HG03196 (cell line): ENCODE data around the gene TCF7.
A peak's percentile ranks its signal among the peaks of the same experiment; 100 is the strongest.

Experiments
- ATAC-seq: cut with Tn5 transposase; IDR thresholded peaks from one replicate; pipeline ENCODE4 v1.9.1; 2021; ENCODE audit not compliant: unreplicated experiment

Gene TCF7

GRCh38 chr5:134113902-134114875, at the start of gene TCF7:
TSS of gene TCF7 (plus strand) at chr5:134114681. CDS start at chr5:134114907, 226 bp downstream.
- ATAC-seq = peak; percentile 60

DNA sequence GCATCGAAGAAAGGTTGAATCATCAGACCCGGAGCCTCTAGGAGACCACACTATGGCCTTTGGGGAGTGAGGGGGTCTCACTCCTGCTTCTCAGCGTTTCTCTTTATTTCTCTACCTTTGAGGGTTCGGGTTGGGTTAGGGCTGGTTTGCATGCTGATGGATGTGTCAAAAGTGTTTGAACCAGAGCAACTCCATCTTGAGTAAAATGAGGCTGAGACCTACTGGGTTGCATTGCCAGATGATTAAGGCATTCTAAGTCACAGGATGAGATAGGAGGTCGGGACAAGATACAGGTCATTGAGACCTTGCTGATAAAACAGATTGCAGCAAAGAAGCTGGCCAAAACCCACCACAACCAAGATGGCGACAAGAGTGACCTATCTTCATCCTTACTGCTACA, 44.9 kb upstream of the TCF7 start:
- ATAC-seq = no peak

DNA sequence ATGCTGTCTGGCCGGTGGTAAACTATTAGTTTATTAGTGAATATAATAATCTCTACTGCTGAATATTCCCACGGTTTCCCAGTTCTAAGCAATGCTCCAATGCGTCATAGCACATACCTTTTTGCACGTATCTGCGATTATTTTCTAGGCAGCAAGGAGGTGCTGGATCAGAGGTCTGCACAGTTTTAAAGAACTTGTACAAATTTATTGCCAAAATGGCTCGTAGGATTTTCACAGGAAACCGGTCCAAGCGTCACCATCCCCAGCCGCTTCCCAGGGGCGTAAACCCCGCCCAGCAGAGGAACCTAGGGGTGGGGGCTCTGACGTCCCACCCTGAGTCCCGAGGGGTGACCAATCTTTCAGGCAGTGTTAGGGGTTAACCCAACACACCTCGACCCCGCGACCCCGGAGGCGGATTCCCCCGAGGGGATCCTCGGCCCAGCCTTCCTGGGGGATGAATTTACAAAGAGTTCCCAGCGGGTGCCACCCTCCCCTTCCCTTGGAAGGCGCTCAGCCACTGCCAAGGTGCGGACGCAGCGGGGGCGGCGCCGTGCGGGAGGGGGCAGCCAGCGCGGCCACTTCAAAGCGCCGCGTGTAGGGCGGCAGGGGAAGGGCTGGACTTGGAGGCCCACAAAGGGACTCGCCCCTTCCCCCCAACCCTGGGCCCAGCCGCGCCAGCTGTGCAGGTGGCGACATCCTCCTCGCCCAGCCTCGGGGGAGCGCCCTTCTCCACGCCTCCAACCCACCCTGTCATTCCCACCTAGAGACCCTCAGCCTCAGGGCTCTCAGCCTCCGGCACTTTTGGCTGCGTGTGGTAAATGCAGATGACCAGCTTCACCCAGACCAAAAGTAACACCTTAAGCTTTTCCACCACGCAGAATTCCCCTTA, 43.5 kb upstream of the TCF7 start:
- peak; percentile 43 for ATAC-seq

DNA sequence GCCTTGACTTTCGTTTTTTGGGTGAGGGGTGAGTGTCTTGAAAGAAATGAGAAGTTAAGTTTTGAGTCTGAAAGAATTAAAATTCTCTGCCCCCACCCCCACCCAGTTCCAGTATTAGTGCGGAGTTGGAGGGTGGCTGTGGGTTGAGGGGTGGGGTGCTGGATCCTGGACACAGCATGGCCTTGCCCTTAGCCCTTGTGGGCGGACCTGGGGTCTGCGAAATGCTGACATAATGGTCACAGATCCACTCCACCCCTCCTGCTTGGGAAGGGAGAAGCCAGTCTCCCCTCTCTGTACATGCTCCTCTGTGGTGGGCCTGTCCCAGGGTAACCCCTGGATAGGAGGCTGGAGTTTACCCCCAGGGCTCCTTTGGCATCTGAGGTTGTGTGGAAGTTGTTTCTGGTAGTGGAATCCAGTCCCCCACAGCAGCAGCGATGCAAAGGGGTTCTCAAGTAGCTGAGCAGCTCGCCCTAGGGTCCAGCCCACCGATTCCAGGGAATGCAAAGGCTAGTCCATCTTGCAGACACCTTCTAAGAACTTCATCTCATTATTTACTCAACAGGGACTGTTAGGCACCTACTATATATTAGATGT, 42.8 kb upstream of the TCF7 start:
- no peak for ATAC-seq

DNA sequence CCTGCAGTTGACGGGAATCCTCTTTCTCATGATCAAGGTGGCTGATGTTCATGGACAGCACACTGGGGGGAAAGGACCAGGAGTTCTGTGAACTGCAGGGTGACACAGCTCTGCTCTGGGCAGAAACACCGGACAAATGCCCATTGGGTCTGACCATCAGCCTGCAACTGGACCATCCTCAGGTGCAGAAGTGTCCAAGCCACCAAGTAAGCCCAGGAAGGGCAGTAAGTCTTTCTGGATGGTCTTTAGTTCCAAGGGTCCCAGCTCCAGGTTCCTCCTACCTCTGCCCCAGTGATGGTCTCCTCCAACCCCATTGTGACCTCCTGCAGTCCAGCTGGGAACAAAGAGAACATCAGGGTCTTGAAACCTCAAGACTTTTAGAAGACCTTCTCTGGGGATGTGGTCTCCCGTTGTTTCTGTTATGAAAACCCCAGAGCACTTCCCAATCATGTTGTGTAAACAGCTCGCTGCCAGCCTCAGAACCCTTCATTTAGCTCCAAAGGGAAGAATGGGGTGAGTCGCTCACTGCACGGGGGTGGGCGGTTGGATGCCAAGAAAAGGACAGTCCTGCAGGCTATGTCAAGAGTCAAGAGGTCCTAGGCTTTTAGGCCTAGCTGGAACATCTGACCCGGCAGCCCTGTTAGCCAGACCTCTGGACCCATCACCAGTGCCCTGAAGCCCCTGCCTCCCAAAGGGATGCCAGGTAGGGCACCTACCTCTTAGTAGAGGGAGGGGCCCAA, 41.8 kb upstream of the TCF7 start:
- no peak for ATAC-seq

GRCh38 chr5:134073404-134073803, 41.1 kb upstream of the TCF7 start:
- ATAC-seq = no peak

GRCh38 chr5:134075102-134075501, 39.4 kb upstream of the TCF7 start:
- ATAC-seq = no peak

DNA sequence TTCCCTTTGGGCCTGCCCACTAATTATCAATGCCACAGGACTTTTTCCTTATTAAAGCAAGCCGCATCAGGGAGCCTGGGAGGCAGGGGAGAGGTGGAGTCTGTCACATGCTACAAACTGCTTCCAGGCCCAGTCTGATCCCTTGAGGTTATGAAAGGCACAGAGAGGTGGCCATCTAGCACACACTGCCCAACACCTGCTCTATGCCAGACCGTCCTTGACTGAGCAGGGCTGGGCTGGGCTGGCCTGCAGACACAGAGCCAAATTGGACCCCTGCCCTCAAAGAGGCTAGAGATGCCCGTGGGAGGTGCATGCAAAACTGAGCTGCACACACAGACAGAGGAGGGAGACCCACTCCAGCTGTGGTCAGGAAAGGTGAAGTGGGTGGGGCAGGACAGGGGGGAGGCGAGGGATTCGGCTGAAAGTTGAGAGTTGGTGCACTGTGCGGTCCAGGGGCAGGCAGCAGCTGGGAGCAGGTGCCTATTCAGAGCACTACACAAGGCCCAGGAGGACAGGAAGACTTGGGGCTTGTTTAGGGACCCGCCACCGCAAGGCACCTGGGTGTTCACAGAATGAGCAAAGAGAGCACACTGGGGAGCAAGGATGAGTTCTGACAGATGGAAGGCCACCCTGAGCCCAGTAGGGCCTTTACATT, 36.4 kb upstream of the TCF7 start:
- no peak for ATAC-seq

DNA sequence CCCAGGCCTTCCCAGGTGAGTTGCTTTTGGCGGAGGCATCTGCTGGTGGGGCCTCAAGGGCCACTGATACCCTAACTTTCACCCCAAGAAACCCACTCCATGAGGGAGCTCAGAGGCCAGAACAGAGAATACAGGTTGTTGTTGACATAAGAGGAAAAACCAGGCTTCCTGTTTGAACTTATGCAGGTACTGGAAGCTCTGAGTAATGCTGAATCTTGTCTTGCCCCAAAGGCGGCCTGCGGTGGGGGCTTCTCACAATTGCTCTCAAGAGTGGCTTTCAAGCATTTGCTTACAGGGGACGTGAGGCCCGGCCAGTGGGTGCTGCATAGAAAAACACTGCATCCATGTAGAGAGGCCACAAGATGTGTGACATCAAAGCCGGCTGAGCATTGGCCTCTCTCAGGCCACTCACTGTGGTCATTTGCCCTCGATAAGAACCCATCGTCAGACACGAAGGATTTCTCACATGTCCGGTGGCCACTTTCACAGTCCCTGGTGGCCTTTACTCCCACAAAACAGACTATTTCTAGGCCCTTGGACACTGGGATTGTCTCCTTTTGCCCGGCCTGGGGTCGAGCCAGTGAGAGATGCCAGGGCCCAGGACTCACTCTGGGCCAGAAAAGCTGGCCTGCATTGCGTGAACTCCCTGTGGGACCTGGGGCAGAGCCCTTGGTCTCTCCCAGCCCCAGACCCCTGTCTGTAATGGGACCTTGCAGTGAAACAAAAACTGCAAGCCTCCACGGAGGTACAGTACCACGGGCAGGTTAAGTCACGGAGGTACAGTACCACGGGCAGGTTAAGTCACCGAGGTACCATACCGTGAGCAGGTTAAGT, 34.5 kb upstream of the TCF7 start:
- ATAC-seq = no peak

DNA sequence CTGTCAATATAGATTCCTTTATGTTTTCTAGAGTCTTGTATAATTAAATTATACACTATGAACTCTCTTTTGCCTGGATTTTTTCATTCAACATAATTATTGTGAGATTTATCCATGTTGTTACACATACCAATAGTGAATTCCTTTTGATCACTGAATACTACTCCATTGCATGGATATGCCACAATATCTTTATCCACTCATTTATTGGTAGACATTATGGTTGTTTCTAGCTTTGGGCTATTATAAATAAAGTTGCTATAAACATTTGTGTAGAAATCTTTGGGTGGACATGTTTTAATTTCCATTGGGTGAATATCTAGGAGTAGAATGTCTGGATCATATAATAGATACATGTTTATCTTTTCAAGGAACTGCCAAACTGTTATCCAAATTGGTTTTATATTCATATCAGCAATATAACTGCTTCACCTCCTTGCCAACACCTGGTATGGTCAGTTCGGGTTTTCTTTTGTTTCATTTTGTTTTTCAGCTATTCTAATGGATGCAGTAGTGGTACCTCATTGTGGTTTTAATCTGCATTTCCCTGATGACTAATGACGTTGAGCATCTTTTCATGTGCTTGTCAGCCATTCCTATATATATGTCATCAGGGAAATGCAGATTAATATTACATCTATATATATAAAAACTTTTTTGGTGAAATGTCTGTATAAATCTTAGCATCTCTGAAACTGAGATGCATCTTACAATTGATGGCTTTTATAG, 32.1 kb upstream of the TCF7 start:
- no peak for ATAC-seq

- no peak for ATAC-seq
These were observed 31.0 kb upstream of the TCF7 start for GRCh38 chr5:134083517-134083916.

- no peak for ATAC-seq
These were observed 30.4 kb upstream of the TCF7 start for GRCh38 chr5:134084022-134084565.

DNA sequence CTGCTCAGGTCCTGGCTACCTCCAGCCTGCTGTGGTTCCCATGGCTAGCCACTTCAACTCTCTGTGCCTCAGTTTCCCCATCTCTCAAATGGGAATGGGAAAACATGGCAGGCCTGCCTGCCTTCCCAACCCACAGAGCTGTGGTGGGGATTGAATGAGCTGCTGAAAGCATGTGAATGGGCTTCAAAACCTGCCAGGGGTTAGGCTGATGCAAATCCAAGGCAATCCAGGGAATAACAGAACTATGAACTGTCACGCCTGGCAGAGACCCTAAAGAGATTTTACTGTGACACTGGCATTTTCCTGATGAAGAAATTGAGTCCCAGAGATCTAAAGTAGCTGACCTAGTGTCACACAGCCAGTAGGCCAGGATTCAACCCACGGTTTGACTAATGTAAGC, 29.9 kb upstream of the TCF7 start:
- no peak for ATAC-seq

DNA sequence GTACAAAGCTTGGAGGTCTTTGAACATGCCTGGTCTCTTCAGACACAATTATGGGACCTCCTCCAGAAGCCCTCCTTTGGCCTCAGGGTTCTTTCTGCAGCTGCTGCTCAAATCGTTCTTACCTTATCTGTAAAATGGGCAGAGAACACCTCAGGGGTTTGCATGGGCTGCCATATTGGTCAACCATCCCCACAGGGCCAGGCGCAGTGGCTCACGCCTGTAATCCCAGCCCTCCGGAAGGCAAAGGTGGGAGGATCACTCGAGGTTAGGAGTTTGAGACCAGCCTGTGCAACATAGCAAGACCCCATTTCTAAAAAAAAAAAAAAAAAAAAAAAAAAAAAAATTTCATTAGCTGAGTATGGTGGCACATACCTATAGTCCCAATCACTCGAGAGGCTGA, 29.1 kb upstream of the TCF7 start:
- no peak for ATAC-seq

- no peak for ATAC-seq
These were observed 28.1 kb upstream of the TCF7 start for GRCh38 chr5:134086225-134086942.

- ATAC-seq = no peak
These were observed 27.6 kb upstream of the TCF7 start for GRCh38 chr5:134086943-134087305.

GRCh38 chr5:134088291-134088690, 26.2 kb upstream of the TCF7 start:
- no peak for ATAC-seq
